GM21737 (cell line): ENCODE data around the gene LRRC27.
"Not testable (repeated sequence)": the region's sequence is repeated elsewhere in the genome, so short reads cannot be mapped to it uniquely, and the experiment has no call there.

ENCODE experiments used
- ATAC-seq: cut with Tn5 transposase; IDR thresholded peaks from one replicate; pipeline ENCODE4 v1.9.1; 2021; ENCODE audit warnings: mild to moderate bottlenecking, moderate library complexity; ENCODE audit not compliant: unreplicated experiment

The LRRC27 gene

DNA sequence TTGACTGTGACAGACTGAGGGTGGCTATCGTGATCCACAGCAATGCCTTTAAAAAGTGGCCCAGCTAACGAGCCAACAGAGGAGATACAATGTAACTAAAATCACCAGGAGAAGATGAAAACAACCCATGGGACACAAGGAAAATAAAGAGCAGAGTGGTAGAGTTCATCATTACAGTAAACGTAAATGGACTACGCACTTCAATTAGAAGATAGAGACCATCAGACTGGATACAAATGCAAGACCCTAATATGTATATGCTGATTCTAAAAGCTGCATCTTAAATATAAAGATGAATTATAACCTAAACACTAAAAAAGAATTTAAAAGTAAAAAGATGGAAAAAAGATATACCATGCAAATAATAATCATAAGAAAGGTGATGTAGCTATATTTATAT, 17.7 kb upstream of the LRRC27 start:
- no peak for ATAC-seq

DNA sequence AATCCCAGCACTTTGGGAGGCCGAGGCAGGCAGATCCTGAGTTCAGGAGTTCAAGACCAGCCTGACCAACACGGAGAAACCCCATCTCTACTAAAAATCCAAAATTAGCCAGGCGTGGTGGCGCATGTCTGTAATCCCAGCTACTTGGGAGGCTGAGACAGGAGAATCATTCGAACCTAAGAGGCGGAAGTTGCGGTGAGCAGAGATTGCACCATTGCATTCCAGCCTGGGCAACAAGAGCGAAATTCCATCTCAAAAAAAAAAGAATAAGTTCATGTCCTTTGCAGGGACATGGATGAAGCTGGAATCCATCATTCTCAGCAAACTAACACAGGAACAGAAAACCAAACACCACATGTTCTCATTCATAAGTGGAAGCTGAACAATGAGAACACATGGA, 17.1 kb upstream of the LRRC27 start:
- ATAC-seq: not testable (repeated sequence)

DNA sequence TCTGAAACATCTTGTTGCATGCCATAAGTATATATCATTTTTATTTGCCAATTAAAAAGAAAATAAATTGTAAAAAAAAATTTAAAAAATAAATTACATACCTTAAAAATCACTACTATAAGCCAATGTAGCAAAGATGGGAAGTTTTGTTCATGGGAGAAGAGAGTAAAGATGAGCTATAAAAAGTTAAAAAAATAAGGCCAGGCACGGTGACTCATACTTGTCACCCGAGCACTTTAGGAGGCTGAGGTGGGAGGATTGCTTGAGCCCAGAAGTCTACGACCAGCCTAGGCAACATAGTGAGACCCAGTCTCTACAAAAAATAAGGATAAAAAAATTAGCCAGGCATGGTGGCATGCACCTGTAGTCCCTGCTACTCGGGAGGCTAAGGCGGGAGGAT, 15.9 kb upstream of the LRRC27 start:
- no peak for ATAC-seq

DNA sequence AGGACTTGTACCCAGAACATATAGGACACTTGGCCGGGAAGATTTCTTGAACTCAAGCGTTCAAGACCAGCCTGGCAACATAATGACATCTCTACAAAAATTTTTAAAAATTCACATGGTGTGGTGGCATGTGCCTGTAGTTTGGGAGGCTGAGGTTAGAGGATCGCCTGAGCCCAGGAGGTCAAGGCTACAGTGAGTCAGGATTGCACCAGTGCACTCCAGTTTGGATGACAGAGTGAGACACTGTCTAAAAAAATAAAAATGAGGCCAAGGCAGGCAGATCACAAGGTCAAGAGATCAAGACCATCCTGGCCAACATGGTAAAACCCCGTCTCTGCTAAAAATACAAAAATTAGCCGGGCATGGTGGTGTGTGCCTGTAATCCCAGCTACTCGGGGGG, 14.5 kb upstream of the LRRC27 start:
- not testable (repeated sequence) for ATAC-seq

DNA sequence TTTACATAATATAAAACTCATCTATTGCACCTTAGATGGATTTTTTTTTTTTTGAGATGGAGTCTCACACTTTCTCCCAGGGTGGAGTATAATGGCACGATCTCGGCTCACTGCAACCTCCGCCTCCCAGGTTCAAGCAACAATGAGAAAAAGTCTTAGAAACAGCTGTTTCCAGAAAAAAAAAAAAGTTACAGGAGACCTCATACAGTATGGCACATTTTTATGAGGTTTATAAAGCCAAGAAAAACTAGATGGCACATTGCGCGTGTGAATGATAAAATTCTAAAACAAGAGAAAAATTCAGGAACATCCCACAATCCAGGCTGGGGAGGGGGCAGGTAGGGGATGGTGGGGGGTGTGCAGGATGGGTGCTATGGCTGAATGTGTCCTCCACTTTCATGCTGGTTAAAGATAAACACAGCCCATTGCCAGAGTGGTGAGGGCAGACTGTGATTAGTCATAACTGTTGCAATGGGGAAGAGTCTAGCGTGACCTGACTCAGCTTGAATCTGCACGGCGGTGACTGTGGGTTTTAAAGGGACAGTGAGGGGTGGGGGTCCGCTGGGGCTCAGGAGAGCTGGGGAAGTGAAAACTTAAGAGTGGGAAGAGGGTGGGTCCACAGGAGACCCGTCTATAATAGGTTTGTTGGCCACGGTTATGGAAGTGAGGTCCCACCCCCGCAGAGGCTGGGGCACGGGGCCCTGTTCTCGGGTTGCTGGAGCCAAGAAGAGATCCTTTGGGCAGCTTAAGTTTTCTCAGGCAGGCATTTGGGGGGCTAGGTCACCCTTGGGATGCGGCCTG, 11.9 kb upstream of the LRRC27 start:
- ATAC-seq: peak; percentile 99

DNA sequence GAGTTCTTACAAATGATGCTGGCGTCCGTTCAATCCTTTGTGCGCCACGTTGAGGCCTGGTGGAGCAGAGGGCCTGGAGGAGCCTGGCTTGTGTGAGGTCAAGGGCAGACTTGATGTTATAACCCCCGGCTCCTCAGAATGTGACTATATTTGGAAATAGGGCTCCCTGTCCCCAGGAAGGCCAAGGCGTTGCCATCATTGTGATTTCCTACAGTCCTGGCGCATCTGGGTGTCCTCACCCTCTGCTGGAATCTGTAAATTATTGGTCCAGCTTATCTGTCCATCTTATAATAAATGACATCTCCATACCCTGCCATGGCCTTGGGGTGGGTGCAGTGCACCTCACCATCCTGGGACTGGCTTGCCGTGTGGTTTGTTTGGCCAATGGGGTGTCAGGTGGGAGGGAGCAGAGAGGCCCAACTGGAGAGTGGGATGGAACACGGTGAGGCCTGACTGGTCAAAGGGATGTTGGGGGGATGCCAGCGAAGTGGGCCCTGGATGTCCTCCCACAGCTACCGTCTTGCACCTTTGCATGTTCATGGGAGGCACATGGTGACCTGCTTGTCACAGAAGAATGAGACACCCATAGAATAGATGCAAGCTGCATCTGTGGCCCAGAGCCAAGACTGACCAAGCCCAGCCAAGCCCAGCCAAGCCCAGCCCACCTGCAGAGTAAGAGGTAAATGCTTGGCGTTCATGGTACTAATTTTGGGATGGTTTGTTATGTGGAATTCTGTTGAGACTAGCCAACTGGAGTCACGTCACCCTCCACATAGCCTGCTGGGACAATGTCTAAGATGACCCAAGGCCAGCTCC, 11.1 kb upstream of the LRRC27 start:
- no peak for ATAC-seq

DNA sequence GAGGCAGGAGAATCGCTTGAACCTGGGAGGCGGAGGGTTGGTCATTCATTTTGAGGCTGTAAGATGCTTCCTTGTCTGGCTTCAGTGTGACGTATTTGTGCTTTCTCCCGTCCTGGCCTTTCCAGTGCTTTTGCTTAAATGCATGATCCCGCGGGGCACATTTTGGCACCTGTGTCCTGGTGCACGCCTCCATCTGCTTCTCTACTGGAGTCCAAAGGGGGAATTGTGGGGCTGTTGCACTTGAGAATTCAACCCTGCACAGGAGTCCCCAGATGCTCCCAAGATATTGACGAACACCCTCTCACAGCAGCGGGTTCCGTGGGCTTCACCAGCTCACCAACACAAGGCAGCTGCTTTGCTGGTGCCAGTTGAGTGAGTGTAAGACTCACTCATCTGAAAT, 10.3 kb upstream of the LRRC27 start:
- no peak for ATAC-seq

DNA sequence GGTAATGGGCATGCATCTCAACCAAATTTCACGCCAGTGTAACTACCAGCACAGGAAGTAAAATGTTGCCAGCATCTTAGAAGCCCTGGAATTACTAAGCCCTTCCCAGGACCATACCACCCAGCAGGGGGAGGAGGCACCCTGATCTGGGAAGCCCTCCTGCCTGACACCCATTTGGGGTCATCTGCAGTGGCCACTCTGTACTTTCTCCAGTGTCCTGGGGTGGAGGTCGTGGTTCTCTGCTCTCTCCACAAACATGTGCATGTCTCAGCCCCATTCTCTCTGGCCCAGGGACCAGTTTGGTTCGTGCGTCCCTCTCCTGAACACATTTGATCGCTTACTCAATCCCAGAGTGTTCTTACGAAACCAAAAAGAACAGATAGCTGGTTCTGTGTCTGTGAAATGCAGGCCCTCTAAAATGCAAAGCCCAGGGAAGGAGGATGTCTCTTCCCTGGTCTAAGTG, 9.4 kb upstream of the LRRC27 start:
- ATAC-seq: no peak

DNA sequence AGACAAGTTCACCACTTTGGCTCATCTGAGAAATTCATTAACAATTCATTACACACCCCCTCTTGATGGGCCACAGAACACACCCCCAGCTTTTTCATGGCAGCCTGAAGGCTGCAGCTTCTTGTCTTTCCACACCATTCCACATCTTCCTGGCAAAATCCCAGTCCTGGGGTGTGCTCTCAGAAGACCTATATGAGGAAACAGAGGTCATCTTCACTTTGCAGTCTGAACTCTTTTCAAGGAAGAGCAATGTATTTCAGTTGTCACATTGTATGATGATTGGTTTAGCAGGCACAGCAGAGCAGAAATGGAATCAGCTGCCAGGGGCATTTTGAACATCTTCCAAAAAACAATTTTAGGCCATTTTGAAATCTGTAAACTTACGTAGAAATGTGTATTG, 7.8 kb upstream of the LRRC27 start:
- ATAC-seq: no peak

DNA sequence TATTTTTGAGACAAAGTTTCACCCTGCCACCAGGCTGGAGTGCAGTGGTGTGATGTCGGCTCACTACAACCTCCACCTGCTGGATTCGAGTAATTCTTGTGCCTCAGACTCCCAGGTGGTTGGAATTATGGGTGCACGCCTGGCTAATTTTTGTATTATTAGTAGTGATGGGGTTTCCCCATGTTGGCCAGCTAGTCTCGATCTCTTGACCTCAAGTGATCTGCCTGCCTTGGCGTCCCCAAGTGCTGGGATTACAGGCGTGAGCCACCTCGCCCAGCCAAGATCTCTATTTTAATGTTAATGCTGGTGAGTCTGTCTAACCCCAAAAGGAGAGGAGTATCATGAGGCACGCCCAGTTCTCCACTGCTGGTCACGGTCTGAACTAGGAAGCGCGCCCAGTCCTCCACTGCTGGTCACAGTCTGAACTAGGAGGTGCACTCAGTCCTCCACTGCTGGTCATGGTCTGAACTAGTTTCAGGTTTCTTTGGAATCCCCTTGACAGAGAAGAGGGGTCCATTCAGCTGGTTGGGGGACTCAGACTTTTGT, 5.6 kb upstream of the LRRC27 start:
- no peak for ATAC-seq

DNA sequence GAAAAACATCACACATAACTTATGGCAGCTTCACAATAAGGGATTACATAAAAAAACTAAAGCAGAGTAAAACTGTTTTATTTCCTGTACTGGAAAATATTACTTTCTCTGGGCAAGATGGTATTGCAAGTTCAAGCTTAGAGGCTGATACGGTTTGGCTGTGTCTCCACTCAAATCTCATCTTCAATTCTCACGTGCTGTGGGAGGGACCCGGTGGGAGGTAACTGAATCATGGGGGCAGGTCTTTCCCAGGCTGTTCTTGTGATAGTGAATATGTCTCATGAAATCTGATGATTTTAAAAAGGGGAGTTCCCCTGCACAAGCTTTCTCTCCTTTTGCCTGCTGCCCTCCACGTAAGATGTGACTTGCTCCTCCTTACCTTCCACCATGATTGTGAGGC, 5.1 kb upstream of the LRRC27 start:
- ATAC-seq: no peak

DNA sequence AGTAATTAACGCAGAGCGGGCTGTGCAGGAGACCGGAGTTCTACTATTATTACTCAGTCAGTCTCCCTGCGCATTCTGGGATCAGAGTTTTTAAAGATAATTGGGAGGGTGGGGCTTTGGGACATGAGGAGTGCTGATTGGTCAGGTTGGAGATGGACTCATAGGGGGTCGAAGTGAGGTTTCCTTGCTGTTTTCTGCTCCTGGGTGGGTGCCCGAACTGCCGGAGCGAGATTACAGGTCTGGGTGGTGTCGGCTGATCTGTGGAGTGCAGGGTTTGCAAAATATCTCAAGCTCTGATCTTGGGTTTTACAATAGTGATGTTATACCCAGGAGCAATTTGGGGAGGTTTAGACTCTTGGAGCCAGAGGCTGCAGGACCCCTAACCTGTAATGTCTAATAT, 3.9 kb upstream of the LRRC27 start:
- no peak for ATAC-seq

DNA sequence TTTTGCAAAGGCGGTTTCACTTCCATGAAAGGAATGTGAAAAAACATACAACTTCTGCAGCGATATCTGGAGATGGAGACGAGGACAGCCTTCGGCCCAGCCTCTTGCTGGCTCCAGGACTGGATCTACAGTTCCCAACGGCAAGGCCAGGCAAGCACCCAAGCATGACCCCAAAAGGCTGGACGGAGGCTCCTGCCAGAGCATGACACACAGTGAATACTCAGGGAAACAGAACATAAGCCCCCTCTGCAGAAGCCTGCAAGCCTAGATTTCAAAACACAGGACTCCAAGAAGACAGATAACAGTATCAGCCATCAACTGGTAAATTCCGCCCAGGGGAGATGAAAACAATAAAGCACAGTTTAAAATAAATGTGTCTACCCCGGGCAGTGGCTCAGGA, 3.3 kb upstream of the LRRC27 start:
- ATAC-seq: no peak

DNA sequence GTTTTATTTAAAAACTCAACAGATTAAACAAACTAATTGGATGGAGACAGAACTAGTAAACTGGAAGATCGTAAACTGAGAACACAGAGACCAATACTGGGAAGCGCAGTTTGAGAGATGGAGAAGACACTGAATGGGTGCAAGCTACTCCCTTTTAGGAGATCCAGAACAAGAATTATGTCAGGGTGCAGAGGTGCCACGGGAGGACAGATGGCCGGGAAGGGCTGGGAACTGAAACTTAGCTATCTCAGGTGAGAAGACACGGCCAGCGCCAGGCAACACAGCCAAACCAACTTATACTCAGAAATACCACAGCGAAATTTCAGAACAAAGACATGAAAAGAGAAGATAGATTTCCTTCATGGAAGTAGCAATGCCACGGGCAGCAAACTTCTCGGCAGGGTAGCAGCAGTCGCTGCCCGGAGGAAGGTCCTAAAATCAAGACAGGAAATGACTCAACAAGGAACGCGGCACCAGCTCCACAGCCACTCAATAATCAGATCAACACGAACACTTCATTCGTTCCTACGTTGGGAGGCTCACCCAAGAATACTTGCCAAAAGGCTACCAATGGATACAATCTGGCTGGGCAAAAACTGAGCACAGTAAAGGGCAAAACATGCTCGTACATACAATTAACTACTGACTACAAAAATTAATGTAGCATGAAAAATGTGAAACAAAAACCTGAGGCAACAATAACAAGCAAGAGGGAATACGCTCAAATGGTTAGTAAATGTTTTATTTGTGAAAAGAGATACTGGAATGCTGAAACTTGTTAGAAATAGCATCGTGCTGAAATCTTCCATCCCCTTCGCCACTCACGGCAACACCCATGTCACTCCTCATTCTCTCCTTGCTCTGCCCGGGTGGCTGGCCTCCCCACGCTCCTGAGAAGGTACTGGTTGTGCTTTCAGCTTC, 2.2 kb upstream of the LRRC27 start:
- ATAC-seq: no peak

DNA sequence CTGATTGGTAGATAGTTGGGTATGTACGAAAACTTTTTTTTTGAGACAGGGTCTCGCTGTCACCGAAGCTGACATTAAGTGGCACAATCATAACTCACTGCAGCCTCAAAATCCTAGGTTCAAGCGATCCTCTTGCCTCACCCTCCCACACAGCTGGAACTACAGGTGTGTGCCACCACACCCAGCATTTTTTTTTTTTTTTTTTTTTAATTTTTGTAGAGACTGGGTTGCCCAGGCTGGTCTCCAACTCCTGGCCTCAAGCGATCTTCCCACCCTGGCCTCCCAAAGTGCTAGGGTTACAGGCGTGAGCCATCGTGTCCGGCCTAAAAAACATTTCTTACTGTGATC, 1.5 kb upstream of the LRRC27 start:
- no peak for ATAC-seq

DNA sequence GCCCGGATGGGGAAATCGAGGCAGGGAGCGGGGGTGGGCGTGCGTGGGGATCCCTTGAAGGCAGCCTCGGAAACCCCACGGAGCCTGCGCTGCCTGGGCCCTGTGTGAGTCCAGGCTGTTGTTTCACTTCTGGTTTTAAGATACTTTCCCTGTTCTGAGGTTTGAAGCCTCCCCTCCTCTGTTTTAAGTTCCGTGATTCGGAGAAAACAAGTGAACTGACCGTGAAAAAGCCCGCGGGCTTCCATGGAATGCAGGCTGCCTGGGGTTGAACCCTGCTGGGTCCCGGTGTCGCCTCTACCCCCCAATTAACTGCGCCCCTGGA, 401 bp downstream of the LRRC27 start:
- peak; percentile 32 for ATAC-seq

DNA sequence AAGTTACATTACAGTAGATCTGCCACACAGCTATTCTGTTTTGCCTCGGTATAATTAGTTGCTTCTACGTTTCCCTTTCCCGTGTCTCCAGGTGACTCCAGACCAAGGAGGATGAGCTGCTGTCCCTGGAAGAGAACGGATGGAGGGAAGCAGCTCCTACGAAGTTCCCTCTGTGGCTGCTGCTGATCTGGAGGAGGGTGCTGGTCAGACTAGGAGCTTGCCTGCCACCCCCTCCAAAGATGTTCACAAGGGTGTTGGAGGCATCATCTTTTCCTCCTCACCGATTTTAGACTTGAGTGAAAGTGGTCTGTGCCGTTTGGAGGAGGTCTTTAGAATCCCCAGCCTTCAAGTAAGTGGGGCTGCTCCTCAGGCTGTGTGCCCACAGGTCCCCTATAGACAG, 1.4 kb downstream of the LRRC27 start:
- ATAC-seq: no peak

DNA sequence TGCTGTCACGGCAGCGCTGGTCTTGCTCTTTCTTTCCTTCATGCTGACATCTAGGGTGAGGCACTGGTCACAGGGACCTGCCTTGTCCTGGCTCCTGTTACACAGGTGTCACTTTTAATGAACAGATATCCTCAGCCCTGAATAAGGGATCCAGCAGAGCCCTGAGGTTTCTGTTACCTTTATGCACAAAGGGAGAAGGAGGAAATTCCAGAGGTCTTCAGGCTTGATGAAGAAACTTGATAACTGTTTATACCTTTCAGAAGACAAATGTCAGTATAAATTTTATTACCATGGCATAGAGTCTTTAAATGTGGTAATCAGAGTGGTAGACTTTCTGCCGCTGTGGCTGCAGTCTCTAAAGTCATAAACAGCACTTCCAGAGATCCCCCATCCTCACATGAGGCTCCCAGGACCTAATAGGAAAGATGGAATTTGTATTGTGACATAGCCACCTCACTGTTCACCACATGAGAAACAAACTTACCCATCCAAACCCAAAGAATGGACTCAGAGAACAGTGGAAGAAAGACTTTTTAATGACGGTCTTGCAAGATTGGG, 2.7 kb downstream of the LRRC27 start:
- ATAC-seq: no peak

DNA sequence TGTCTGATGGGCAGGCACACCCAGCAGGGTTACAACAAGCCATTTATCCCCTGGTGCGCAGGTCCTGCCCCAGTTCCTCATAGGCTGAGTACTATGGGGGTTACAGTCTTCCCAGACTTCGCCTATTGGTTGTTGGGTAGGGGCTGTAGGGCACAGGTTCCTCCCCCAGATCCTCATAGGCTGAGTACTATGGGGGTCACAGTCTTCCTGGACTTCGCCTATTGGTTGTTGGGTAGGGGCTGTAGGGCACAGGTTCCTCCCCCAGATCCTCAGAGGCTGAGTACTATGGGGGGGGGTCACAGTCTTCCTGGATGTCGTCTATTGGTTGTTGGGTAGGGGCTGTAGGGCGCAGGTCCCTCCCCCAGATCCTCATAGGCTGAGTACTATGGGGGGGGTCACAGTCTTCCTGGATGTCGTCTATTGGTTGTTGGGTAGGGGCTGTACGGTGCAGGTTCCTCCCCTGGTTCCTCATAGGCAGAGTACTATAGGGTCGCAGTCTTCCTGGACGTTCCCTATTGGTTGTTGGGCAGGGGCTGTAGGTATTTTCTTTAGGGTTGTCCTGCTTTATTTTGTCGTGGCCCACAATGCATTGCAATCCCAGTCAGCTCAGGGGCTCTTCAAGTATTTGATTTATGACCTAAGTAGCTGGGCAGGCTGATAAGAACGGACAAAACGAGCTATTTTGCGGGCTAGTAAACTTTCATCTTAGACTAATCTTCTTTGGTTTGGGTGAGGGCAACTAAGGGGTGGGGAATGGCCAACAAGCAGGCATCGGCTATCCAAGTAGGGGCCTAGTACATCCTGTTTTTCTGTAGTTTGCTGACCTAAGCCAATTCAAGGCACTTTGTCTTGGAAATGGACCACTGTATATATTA, 3.4 kb downstream of the LRRC27 start:
- ATAC-seq: peak; percentile 56
